Chondrocyte (in vitro differentiated cells): ENCODE data around the gene PIEZO2. TPM values are rescaled to one million over a fixed set of nuclear protein-coding genes. Genes with fewer than 3 reads are reported as not detected.
"Not testable (repeated sequence)": the region's sequence is repeated elsewhere in the genome, so short reads cannot be mapped to it uniquely, and the experiment has no call there.

Experiments
- DNase-seq: peaks from one replicate; pipeline ENCODE4 v3.0.0; 2021; ENCODE audit warnings: mixed read lengths, low spot score
- H3K27ac Mint-ChIP-seq: one replicate; pipeline ENCODE4 v1.8.0; 2021; ENCODE audit warnings: mild to moderate bottlenecking, moderate library complexity, mixed read lengths; ENCODE audit not compliant: unreplicated experiment
- H3K27me3 Mint-ChIP-seq: 2 replicates; pipeline ENCODE4 v1.8.0; 2021; ENCODE audit warnings: low read depth, mixed read lengths
- H3K36me3 Mint-ChIP-seq: 2 replicates; pipeline ENCODE4 v1.8.0; 2021; ENCODE audit warnings: low read depth, mixed read lengths
- H3K4me1 Mint-ChIP-seq: 2 replicates; pipeline ENCODE4 v1.8.0; 2021; ENCODE audit warnings: low read depth, mild to moderate bottlenecking, mixed read lengths
- H3K4me3 Mint-ChIP-seq: one replicate; pipeline ENCODE4 v1.8.0; 2021; ENCODE audit warnings: mild to moderate bottlenecking, moderate library complexity, mixed read lengths; ENCODE audit not compliant: unreplicated experiment
- H3K9me3 Mint-ChIP-seq: 2 replicates; pipeline ENCODE4 v1.8.0; 2021; ENCODE audit warnings: low read depth, mixed read lengths
- microRNA-seq: library from miRNA; unstranded; fragments of <30 nt; microRNA quantifications from one replicate; pipeline ENCODE4 v1.2.0, GENCODE V29; 2020; ENCODE audit warnings: borderline number of aligned reads
- total RNA-seq: library from RNA; stranded (reverse); gene quantifications from 3 replicates; pipeline ENCODE4 v1.2.1, GENCODE V29; 2021

The PIEZO2 gene
- total RNA-seq, 1 donor from 2014 or later, result 142 TPM

DNA sequence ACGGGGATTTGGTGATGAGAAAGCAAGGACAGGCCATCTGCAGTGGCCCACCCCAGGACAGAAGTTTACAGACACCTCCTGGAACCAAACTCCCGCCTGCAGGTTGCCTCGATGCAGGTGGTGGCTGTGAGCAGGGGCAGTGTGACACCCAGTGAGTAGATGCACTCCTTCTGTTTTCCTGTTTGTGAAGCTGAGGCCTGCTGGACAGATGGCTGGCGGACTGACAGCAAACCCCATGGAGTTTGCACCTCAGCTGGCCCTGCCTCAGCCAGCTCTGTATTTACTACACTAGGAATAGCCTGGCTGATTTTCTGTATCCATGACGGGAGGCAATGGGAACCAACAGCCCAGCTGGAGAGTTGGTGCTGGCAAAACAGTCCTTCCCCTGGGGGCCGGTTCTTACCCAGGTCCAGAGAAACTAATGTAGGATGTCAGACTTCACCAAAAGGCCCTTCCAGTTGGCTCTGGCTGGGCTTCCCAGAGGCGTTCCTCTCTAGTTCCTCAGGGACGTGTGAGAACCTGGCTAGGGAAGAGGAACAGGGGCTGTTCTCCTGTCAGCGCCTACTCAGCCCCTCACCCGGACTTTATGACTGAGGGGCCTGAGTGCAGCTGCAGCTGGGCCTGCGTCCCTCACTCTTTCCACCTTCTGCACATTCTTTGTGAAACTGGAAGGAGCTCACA is 511.4 kb downstream of the PIEZO2 start:
- H3K9me3 Mint-ChIP-seq, DNase-seq, H3K27me3 Mint-ChIP-seq, H3K4me3 Mint-ChIP-seq, H3K36me3 Mint-ChIP-seq, H3K4me1 Mint-ChIP-seq, H3K27ac Mint-ChIP-seq: not testable (repeated sequence)

DNA sequence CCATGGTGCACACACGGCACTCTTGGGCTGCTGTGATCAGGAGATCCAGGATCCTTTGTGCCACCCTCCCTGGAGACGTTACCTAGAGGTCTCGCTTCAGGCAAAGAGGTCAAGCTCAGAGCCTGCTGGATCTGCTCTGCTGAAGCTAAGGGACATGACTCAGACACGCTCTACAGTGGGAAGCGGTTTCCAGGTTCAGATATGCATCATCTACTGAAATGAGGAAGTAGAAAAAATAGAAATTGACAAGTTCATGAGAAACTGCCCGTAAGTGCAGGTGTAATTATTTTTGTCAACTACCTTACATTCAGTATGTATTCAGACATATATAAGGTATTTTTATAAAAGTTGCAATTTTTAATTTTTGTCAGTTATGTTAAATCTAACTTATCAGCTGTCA is 520.3 kb downstream of the PIEZO2 start:
- not testable (repeated sequence) for DNase-seq, H3K27ac Mint-ChIP-seq, H3K36me3 Mint-ChIP-seq, H3K9me3 Mint-ChIP-seq, H3K4me1 Mint-ChIP-seq, H3K4me3 Mint-ChIP-seq, H3K27me3 Mint-ChIP-seq

DNA sequence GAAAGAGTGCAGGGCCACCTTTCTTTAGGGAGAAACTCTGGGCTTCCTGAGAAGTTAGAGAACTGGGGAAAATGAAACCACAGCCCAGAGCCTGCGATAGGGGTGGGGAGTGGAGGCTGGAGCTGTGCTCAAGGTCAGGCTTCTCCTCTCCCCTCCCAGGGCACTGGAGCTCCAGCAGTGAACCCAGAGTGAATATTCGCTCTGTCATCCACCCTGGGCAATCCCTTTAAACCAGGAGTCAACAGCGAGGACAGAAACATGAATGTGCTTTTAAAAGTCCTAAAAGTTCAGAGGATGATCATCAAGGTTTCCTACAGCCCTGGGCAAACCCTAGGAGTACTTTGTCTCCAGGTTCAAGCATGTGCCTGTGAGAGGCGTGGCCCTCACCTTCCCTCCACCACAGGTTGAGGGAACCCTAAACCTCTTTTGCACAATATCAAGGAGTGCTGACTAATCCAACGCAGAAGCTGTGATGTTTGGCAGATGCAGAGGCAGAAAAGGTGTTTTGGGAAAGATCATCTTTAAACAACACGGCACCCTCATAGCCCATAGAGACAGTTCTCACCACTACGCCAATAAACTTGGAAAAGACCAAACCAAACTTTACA is 522.7 kb downstream of the PIEZO2 start:
- not testable (repeated sequence) for H3K4me3 Mint-ChIP-seq, H3K9me3 Mint-ChIP-seq, H3K27ac Mint-ChIP-seq, H3K4me1 Mint-ChIP-seq, H3K27me3 Mint-ChIP-seq, DNase-seq, H3K36me3 Mint-ChIP-seq

DNA sequence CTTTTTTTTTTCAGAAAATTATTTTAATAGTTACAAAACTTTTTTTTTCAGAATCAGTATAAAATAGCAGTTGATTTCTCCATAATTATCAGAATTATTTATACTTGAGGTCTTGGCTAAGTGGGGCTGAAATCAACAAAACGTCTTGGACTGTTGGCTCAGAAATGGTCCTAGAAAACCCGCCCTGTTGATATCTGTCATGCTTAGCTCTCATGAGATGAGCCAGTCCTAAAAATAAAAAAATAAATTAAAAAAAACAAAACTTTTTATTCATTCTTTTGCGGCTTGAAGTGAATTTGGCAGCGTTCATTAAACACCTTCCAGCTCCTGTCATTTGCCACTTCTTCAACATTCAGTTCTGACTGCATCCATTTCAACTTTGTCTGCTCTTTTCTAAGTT is 525.8 kb downstream of the PIEZO2 start:
- H3K36me3 Mint-ChIP-seq, H3K9me3 Mint-ChIP-seq, H3K27me3 Mint-ChIP-seq, H3K4me1 Mint-ChIP-seq, H3K4me3 Mint-ChIP-seq, H3K27ac Mint-ChIP-seq, DNase-seq: not testable (repeated sequence)

DNA sequence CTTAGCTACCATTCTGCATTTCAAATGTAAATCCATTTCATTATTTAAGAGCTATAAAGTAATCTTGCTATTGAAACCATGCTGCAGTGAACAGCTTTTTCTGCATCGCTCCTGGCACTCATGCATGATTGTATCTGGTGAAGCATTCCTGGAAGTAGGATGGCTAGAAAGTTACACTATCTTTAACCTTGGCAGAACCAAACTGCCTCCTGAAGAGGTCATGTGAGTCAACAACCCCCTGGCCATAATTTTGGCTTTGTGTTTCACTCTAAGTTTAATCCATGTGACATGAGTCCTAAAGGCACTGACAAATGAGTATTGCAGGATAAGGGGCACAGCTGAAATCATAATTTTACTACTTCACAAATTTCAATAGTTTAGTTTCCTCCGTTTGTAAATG is 526.4 kb downstream of the PIEZO2 start:
- not testable (repeated sequence) for H3K9me3 Mint-ChIP-seq, DNase-seq, H3K27me3 Mint-ChIP-seq, H3K36me3 Mint-ChIP-seq, H3K4me3 Mint-ChIP-seq, H3K4me1 Mint-ChIP-seq, H3K27ac Mint-ChIP-seq

DNA sequence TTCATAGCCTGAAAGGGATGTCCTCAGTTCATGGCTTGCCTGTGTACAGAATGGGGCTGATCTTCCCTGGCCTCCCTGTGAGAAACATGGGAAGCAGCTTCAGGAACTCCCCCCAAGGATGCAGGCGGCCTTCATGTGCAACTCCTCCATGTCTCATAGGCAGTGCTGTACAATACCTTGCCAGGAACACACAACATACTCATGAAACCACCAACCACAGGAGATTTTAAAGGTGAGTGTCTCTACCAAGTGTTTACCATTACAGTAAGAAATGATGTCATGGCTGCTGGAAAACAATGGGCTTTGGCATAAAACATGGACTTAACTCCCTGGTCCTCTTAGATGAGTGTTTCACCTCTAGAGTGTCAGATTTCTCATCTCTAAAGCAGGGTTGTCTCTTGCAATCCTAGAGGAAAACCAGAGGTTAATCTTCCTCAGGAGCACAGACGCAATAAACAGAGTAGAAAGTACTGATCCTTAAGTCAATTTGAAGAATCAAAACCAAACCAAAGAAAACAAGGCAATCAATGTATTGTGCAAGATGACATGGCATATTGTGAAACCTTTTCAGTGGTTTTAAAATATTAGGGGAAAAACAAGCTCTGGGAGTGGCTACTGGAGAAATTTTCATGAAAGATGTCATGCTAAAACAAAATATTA is 528.6 kb downstream of the PIEZO2 start:
- not testable (repeated sequence) for H3K4me3 Mint-ChIP-seq

More for the DNA sequence above, 528.6 kb downstream of the PIEZO2 start:
- H3K27ac Mint-ChIP-seq, H3K36me3 Mint-ChIP-seq, H3K27me3 Mint-ChIP-seq, DNase-seq, H3K4me1 Mint-ChIP-seq, H3K9me3 Mint-ChIP-seq: not testable (repeated sequence)

Small RNA genes lying within 50 kb of the gene (microRNA-seq; reads per million reads assigned to microRNA genes)
- gene MIR6788, result 11.6 reads per million, percentile 26 among the genes with 10 or more reads in this experiment
